GM12892 (cell line): ENCODE results near the gene EXPH5.

Experiments used
- POLR2A ChIP-seq: IDR thresholded peaks from 2 replicates; pipeline ENCODE4 v1.6.1; 2011; ENCODE audit warnings: low read depth, low read length, control low read depth
- POLR2AphosphoS5 ChIP-seq: IDR thresholded peaks from 2 replicates; pipeline ENCODE4 v1.6.1; 2011; ENCODE audit warnings: low read depth, low read length, control low read depth

DNA sequence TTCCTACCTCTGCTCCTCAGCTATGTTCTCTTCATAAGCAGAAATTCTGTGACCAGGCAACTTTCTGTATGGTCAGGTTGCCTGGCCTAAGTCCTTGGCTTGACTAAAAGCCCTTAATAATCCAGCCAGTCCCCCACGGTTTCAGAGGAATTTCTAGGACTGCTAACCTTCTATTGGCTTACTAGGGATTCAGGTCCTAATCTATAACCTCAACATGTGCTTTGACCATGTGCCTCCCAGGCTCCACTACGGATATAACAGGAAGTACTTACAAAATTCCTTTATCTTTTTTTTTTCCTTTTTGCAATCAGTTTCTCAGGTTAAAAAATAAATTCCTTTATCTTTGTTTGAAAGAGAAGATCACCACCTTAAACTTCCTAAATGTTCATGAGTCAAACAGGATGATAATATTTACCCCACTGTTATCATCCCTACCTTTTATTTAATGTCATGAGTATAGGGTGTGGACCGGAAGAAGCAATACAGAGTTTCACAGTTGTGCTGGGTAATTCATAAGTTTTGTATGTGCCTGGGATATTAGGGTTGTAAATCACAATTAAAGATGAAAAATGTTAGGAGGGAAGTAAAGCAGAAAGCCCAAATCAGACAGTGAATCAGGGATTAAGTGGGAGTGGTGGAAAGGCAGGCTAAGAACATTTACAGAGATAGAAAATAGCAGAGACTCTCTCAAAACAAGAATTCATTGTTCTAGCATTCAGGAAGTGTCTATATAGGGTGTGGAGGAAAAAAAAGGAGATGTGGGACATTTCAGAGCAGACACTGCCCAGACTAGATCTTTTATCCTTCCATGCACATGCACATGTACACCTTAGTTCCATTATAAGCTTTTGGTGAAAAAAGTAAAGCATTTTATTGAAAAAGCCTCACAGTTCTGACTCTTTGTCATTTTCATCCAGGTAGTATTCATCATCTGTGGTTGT is 84.6 kb downstream of the EXPH5 start:
- TF ChIP-seq POLR2A (no peak), POLR2AphosphoS5 (no peak)
